RWPE1 (cell line): ENCODE measurements around the gene ST7L.

Source experiments
- CTCF ChIA-PET: fragments of 350-600 bp; sonication (Branson Sonifier 250); formaldehyde crosslinking; extraction: SDS; loops from one replicate; lab custom pipeline; 2021; lab: Yijun Ruan, JAX
- POLR2A ChIA-PET: fragments of 400-600 bp; formaldehyde crosslinking; extraction: SDS; loops from one replicate; lab custom pipeline; 2020; ENCODE audit warnings: antibody characterized with exemption; ENCODE audit not compliant: low non-redundant PET; lab: Yijun Ruan, JAX
- DNase-seq: peaks from one replicate; pipeline ENCODE4 v3.0.0; 2012; ENCODE audit warnings: low spot score
- H3K27ac ChIP-seq: fragments of 450-650 bp; 2 replicates; pipeline ENCODE4 v1.5.1; 2017
- TF ChIP-seq, protein P1 (sequence below): fragments of 450-650 bp; conservative IDR thresholded peaks from 2 replicates; pipeline ENCODE4 v1.5.1; 2017; ENCODE audit warnings: low read depth, mild to moderate bottlenecking

Gene ST7L

DNA sequence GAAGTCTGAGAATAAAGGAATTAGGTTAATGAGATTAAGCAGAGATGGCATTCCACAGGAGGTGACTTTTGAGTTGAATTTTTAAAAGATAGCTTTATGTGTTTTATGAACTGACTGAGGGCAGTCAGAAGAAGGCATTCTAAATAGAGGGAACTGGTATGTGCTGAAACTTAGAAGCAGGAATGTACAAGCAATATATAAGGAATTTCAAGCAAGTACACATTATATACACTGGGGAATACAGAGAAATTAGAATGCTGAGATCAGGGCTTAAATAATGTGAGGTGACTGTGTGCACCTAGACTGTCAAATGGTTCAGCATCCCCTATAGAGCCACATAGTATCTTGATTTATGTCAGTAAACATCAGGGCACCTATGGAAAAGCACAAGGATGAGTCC, 90.9 kb downstream of the ST7L start:
- no peak for DNase-seq
- no peak overlapping the region for H3K27ac ChIP-seq
- POLR2A ChIA-PET: no interaction called here
- CTCF ChIA-PET: interaction anchor here (0.5 to 1.4 kb wide), 2 partner anchors 26 to 1287 kb away, joined by 3 to 4 read pairs; no protein-coding TSS in a partner anchor
- TF ChIP-seq, protein P1, sequence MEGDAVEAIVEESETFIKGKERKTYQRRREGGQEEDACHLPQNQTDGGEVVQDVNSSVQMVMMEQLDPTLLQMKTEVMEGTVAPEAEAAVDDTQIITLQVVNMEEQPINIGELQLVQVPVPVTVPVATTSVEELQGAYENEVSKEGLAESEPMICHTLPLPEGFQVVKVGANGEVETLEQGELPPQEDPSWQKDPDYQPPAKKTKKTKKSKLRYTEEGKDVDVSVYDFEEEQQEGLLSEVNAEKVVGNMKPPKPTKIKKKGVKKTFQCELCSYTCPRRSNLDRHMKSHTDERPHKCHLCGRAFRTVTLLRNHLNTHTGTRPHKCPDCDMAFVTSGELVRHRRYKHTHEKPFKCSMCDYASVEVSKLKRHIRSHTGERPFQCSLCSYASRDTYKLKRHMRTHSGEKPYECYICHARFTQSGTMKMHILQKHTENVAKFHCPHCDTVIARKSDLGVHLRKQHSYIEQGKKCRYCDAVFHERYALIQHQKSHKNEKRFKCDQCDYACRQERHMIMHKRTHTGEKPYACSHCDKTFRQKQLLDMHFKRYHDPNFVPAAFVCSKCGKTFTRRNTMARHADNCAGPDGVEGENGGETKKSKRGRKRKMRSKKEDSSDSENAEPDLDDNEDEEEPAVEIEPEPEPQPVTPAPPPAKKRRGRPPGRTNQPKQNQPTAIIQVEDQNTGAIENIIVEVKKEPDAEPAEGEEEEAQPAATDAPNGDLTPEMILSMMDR: no peak

DNA sequence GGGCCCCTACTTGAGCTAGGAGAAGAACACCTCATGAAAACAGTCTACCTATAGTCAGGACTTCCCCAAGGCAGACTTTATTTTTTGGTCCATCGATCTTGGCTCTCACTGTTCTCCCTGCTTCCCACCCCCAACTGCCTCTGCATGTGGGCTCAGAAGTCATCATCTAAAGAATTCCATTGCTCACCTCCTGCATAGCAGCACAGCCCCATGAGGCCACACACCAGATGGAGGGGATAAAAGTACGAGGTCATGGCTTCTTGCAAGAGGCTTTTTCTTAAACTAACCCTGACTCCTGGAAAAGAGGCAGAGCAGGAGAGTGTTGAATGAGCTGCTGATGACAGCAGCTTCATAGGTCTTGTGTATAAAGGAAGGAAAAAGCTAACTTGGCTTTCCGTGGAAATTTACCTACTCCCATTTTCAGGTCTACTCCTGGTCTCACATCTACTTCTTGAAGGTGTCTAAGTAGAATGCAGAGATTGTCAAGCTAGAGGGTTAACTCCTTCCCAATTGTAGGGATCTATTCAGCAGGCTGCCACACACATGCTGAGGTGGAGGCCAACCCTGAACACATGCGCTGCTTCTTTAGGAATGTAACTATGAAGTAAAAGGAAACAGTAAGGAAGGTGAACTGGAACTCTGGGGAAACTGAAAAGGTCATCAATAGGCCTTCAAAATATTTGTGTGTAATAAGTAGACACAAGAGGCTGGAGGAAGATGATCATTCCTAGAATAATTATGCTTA, 91.5 kb downstream of the ST7L start:
- DNase-seq: no peak
- no peak overlapping the region for H3K27ac ChIP-seq
- TF ChIP-seq, protein P1: no peak
- ChIA-PET CTCF (interaction anchor here (0.5 kb wide), 1 partner anchor 1286 kb away, joined by 3 read pairs; no protein-coding TSS in a partner anchor), POLR2A (interaction anchor here (0.7 kb wide), 1 partner anchor 12 kb away, joined by 4 read pairs; no protein-coding TSS in a partner anchor)

DNA sequence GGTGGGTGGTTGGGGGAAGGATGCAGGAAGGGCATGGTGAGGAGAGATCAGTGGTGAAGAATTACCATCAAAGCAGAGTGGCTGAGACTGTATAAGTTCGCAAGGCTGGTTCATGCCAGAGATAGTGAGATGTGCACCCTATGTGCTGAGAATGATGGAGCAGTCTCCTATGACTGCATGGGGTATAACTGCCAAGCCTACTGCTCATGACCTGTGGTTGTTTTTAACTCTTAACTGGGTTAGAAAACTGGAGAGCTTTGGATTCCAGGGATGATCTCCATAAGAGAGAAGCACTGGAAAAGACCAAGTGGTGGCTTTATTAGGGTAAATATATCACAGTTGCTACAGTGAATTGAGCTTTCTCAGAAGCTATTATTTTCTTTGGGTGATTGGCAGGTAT, 94.0 kb downstream of the ST7L start:
- ChIA-PET POLR2A (no interaction called here), CTCF (no interaction called here)
- TF ChIP-seq, protein P1: no peak
- H3K27ac ChIP-seq: no peak overlapping the region
- no peak for DNase-seq

DNA sequence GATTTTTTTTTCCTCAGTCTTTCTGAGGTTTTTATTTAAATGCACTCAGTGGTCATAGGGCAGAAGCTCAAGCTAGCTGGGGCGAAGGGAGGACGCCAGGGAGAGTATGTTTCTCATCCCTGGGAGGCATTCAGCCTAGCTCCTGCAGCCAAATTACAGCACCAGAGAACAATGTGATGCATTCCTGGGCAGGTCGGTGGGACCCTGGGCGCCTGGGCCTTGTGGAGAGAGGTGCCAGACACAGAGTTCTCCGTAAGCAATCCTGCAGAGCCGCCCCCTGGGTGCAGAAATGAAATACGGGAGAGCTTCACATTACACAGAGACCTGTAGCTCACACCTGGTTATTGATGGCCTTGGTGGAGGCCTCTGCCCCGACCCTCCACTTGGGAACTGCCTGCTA, 94.7 kb downstream of the ST7L start:
- CTCF ChIA-PET: interaction anchor here (0.6 kb wide), 1 partner anchor 172 kb away, joined by 3 read pairs; no protein-coding TSS in a partner anchor
- TF ChIP-seq, protein P1: no peak
- H3K27ac ChIP-seq: no peak overlapping the region
- DNase-seq: no peak
- POLR2A ChIA-PET: no interaction called here

DNA sequence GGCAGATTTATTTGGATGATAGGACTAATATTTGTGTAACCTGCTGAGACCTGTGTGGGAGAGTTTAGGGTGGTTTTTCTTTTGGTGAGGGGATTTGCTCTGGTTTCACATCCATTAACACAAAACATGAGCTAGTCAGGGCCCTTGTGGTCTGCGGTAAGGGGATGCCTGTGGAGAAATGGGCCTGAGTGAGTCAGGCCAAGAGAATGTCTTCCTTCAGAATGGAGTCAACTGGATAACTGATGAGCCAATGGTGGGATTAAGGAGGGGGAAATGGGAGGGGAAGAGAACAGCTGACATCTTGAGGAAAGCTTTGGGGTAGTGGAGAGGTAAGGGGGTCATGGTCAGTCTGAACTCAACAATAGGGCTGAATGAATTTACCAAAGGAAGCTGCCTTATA, 96.3 kb downstream of the ST7L start:
- DNase-seq: peak; percentile 48
- ChIA-PET POLR2A (no interaction called here), CTCF (no interaction called here)
- H3K27ac ChIP-seq: no peak overlapping the region
- TF ChIP-seq, protein P1: no peak

DNA sequence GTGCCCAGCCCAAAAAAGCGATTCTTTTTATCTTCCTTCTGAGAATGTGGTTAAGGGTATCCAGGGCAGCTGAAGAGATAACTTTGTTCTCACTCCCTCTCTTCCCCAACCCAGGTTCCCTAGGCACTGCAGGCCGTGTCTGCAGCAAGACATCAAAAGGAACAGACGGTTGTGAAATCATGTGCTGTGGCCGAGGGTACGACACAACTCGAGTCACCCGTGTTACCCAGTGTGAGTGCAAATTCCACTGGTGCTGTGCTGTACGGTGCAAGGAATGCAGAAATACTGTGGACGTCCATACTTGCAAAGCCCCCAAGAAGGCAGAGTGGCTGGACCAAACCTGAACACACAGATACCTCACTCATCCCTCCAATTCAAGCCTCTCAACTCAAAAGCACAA, 98.8 kb downstream of the ST7L start:
- POLR2A ChIA-PET: no interaction called here
- TF ChIP-seq, protein P1: no peak
- no peak overlapping the region for H3K27ac ChIP-seq
- no peak for DNase-seq
- CTCF ChIA-PET: interaction anchor here (0.7 to 1.4 kb wide), 2 partner anchors 18 to 94 kb away, joined by 3 to 7 read pairs; no protein-coding TSS in a partner anchor
